HG02943 (cell line): ENCODE data around the gene UQCRHL.
"Not testable (repeated sequence)": the region's sequence is repeated elsewhere in the genome, so short reads cannot be mapped to it uniquely, and the experiment has no call there.

Source experiments
- ATAC-seq: cut with Tn5 transposase; IDR thresholded peaks from one replicate; pipeline ENCODE4 v1.9.1; 2021; ENCODE audit warnings: mild to moderate bottlenecking, low read depth, moderate library complexity; ENCODE audit not compliant: unreplicated experiment

UQCRHL gene

DNA sequence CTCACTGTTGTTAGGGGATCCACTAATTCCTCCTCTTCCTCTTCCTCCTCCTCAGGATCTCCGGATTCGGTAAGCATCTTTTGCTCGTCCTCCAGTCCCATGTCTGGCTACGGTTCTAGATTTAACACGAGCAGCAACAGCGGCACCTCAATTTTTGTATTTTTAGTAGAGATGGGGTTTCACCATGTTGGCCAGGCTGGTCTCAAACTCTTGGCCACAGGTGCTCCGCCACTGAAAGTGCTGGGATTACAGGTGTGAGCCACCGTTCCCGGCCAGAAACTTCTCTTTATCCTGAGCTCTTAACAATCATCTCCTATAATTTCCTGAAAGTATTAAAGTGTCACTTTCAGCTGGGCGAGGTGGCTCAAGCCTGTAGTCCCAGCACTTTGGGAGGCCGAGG lies at the start of gene UQCRHL:
UQCRHL (minus strand) TSS at position 101 of the 400 bp plus-strand sequence; CDS start at position 101, 0 bp downstream.
- not testable (repeated sequence) for ATAC-seq

- no peak for ATAC-seq
Observed at GRCh38 chr1:15856888-15857287, 49.4 kb upstream of the UQCRHL start.

DNA sequence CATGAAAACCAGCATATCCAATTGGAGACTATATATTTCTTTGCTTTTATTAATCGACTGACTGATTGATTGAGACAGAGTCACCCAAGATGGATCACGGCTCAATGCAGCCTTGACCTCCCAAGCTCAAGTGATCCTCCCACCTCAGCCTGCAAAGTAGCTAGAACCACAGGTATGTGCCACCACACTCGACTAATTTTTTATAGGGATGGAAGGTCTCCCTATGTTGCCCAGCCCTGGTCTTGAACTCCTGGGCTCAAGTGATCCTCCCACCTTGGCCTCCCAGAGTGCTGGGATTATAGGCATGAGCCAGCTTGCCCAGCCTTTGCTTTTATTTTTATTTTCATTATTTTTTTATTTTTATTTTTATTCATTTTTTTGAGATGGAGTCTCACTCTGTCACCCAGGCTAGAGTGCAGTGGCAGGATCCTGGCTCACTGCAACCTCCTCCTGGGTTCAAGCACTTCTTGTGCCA lies 45.4 kb upstream of the UQCRHL start:
- ATAC-seq, result no peak

DNA sequence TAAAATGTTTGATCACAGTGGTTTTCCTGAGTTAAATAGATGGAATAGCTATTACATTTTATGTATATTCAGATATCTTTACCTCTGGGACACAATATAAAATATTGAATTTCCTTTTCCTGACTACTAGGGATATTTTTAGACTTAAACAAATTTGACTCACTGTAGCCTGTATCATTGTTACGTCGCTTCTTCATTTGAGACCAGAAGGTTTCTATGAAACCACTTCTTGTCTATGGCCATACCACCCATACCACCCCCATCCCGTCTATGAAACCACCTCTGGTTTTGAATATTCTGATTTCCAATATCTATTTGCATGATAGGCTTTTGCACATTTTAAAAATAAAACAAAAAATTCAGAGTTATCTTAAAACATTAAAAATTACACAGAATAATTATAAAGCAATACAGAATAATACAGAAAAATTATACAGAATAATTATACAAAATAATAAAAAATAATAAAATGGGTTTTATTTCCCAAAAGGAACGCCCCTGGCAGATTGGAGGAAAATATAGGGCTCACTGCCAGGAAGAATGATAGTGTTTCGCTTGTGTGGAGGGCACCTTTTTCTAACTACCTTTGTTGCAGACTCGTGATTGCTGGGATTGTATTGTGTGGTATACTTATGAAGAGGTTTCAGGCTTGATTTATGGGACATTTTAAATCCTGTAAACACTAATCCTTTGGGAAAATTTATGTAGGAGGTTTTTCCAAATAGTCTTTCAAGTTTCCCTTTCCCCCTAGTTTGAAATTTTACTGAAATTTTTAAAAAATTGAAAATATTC lies 44.8 kb upstream of the UQCRHL start:
- no peak for ATAC-seq

- ATAC-seq, result no peak
Observed at GRCh38 chr1:15851210-15852035, 44.0 kb upstream of the UQCRHL start.

DNA sequence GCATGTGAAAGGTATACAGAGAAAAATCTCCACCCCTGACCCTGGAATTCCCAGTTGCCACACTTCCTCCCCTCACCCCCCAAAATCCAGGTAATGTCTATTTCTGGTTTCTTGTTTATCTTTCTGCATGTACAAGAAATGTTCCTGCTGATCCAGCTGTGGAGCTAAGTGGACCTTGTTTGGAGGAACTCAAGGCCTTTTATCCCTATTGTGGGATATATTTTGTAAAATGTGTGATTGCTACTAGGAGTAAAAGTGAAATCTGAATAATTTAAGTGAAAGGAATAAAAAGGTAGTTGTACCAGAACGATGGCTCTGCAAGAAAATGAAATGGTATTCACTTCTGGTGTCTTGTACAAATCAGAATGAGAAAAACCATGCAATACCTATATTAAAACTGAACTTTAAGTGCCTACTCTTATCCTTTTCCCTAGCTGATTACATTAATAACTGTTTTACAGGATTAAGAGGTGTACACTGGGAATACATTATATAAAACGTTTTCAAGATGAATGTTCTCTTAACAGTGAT lies 43.1 kb upstream of the UQCRHL start:
- no peak for ATAC-seq

DNA sequence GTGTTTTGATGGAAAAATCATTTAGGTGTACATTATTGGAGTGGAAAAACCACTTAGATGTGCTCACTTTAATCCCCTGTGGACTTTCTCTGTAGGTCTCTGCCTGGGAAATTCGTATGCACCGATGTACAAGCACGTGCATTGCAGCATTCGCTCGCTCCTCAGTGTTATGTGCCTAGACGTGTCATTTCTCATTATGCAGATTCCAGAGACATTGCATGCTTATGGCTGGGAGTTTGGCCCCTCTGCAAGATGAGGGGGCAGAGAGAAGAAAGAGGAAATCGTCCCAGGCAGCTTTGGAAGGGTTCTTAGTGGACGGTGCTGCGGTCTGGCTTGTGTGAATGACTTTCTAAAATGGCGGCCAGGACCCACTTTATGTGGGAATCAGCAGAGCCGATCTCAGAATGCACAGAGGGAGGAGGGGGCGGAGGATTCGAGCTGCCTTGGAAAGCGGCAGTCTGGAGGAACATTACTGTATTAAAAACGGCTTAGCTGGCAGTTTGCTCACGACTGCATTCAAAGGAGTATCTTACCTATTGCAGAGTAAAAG lies 42.4 kb upstream of the UQCRHL start:
- ATAC-seq, result no peak

DNA sequence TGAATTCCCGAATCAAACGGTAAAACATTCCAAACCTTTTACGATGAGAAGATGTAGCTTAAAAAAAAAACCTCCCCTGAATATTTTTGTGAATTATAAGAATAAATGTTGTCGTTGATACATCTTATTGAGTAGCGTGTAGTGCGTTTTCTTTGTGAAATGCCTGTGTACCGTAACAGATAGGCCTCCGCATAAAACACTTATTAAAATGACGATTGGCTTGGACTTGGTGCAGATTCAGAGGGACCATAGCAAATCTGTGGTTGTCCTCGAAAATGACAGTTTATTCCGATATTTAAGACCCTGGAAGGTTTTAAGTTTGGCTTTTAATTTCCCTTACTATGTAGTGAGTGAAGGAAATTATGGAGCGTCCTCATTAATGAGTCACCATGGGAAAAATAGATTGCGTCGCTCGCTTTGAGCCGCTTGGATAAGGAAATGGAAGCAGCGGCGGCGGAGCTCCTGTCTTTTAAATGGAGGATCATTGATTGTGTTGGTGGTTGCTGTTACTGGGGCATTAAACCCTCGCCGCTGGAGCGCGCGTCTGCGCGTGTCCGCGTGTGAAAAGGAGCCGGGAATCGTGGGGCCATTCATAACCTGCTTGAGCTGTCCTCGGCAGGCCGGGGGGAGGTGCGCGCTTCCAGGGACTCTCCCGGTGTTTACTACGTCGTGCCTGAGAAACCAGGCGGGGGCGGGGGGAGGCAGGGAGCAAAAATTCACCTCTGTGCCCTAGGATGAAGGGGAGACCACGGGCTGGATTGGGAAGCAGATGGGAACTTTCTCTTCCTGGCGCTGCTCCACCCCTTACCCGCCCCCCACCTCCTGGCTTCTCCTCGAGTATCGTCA lies 41.7 kb upstream of the UQCRHL start:
- no peak for ATAC-seq

GRCh38 chr1:15848143-15848928 lies 40.9 kb upstream of the UQCRHL start:
- peak; percentile 18 for ATAC-seq

GRCh38 chr1:15847893-15848142 lies 40.4 kb upstream of the UQCRHL start:
- ATAC-seq, result no peak

- peak; percentile 55 for ATAC-seq
Observed at GRCh38 chr1:15847100-15847892, 39.8 kb upstream of the UQCRHL start, which contains the start of gene SPEN. TSS of gene SPEN (plus strand) at chr1:15847707. CDS start at chr1:15848068, 361 bp downstream.

- not testable (repeated sequence) for ATAC-seq
Observed at GRCh38 chr1:15846056-15846455, 38.6 kb upstream of the UQCRHL start.

- no peak for ATAC-seq
Observed at GRCh38 chr1:15843826-15844572, 36.5 kb upstream of the UQCRHL start.

GRCh38 chr1:15838721-15839120 lies 31.3 kb upstream of the UQCRHL start:
- no peak for ATAC-seq

DNA sequence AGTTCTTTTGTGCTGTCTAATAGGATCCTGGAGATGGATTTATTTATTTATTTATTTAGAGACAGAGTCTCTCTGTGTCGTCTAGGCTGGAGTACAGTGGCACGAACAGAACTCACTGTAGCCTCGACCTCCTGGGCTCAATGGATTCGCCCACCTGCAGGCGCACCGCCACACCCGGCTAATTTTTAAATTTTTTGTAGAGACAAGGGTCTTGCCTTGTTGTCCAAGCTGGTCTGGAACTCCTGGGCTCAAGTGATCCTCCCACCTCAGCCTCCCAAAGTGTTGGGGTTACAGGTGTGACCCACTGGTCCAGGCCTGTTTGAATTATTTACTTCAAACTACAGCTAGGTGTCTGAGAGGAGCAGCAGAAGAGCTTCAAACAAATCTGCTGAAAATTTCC lies 30.5 kb upstream of the UQCRHL start:
- no peak for ATAC-seq

DNA sequence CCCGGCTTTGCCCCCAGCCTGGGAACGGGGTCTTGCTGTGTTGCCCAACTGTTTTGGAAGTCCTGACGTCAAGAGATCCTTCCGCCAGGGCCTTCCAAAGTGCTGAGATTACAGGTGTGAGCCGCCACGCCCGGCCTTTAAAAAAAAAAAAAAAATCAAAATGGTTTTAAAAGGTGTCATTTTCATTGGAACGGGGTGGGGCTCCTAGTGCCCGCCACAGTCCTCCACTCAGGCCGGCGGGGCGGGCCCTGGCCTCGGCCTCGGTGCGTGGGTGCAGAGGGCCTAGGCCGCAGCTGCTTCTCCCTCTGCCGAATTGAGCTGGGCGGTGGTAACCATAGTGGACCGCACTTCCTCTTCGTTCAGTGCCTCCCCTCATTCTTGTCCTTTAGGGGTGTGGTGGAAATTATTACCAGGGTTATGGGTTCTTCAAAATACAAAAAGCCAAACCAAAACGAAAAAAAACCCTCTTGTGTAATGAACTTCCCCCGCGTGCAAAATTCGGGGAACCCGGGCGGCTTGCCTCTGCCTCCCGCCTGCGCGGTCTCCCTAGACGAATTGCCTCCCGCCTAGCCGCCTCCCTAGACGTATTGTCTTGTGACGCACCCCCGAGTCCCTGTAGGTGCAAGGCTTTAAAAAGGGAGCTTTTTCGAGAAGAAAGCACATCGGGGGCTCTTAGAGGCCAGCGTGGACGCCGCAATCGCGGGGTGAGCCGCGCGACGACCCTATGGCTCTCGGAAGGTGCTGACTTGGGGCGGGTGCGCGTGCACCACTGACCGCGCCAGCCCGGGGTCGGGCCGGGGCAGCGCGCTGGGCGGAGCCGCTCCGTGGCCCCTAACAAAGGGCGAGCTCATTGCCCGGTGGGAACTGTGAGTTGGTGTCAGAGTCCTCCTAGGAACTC lies 29.6 kb upstream of the UQCRHL start:
- no peak for ATAC-seq

DNA sequence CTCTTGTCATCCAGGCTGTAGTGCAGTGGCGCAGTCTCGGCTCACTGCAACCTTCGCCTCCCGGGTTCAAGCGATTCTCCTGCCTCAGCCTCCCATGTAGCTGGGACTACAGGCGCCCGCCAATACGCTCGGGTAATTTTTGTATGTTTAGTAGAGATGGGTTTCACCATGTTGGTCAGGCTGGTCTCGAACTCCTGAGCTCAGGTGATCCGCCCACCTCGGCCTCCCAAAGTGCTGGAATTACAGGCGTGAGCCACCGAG lies 29.0 kb upstream of the UQCRHL start:
- not testable (repeated sequence) for ATAC-seq
